Measurements from ENCODE around the gene TUBGCP6.

The TUBGCP6 gene

GRCh38 chr22:50244420-50245213 is at the start of gene TUBGCP6:
TUBGCP6 (minus strand) TSS chr22:50245023; CDS start chr22:50244459, 564 bp downstream.
- peak; percentile 88 for DNase-seq (ENCODE audit: low read depth)

- no peak for DNase-seq (ENCODE audit: low read depth)
Observed at GRCh38 chr22:50294319-50294656, 49.5 kb upstream of the TUBGCP6 start.

- peak; percentile 82 for DNase-seq (ENCODE audit: low read depth)
Observed at GRCh38 chr22:50293441-50294318, 48.9 kb upstream of the TUBGCP6 start.

- DNase-seq (ENCODE audit: low read depth), result no peak
Observed at GRCh38 chr22:50292643-50293440, 48.0 kb upstream of the TUBGCP6 start.

GRCh38 chr22:50289942-50290630 is 45.3 kb upstream of the TUBGCP6 start:
- no peak for DNase-seq (ENCODE audit: low read depth)

DNA sequence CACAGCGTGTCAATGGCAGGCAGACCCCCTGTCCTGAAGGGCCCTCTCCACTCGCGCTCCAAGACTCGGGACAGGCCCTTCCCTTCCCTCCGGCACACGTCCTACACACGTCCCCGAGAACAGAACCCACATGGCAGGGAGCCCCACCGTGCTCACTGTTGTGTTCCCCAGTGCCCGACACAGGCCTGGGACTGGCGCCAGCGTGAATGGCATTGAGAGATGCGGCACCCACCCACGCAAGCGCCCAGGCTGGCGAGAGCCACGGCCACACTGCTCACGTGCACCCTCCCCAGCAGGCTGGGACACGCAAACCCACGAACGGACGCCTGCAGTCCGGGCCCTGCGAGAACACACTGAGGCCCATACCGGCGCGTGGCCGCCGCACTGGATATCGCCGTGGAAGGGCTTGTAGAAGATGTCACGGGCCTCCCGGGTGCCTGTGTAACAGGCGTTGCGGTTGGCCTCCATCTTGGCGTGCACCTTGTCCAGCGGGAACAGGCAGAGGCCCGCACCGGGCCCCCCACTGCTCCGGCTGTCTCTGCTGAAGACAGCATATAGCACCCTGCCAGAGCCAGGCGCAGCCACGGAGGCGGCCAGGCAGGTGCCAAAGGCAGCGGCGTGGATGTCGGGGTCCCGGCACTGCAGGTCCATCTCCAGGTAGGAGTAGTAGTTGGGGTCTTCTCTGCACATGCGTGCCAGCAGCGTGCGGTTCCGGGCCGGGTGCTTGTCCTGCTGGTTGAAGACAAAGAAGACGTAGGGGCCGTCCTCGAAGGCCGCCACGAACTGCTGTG is 44.5 kb upstream of the TUBGCP6 start:
- DNase-seq (ENCODE audit: low read depth), result no peak

DNA sequence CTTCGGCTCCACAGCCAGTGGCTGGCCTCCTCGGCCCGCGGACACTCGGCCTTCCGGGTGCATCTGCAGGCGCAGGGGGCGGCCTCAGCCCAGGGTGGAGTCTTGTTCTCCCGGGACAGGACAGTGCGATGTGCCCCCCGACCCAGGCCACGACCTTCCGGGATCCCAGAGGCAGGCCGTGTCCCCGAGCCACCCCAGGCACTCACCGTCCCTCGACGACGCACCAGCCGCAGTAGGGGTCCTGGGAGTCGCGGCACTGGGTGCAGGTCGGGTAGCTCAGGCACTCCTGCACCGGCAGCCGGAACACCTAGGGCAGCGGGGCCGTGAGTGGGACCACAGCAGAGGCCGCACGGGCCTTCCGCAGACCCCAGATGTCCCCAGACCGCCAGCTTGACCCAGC is 42.9 kb upstream of the TUBGCP6 start:
- DNase-seq (ENCODE audit: low read depth), result no peak

GRCh38 chr22:50286701-50287318 is 42.0 kb upstream of the TUBGCP6 start:
- DNase-seq (ENCODE audit: low read depth), result no peak

DNA sequence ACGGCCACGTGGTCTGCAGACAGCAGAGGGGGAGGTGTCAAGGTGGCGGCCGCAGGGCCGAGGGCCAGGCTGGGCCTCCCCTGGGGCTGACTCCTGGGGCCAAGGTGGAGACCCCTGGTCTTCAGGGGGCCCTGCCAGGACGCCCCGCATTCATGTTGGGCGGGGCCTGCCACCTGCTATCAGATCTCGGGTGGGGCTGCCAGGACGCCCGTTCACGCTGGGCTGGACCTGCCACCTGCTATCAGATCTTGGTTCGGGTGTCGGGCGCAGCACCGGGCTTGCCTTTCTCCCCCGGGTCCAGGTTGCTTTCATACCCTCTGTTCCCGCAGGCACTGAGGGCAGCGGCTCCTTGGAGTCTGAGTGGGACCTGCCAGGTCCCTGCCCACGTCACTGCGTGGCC is 41.5 kb upstream of the TUBGCP6 start:
- no peak for DNase-seq (ENCODE audit: low read depth)

- no peak for DNase-seq (ENCODE audit: low read depth)
Observed at GRCh38 chr22:50285568-50286229, 40.9 kb upstream of the TUBGCP6 start.

DNA sequence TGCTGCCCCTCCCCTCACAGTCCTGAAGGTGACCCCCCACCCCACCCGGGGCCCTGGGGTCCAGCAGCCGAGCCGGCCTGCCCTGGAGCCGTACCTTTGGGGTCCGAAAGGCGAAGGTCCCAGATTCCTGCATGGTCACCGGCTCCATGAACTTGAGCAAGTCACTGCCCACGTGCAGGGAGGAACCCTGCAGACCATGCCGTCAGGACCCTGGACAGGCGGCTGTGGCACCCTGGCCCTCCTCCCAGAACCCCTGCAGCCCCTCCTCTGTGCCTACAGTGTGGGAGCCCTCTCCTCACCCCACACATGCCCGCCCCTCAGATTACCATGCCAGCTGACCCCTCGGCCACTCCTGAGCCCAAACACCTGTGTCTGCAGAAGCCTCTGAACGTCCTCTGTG is 39.7 kb upstream of the TUBGCP6 start:
- no peak for DNase-seq (ENCODE audit: low read depth)

DNA sequence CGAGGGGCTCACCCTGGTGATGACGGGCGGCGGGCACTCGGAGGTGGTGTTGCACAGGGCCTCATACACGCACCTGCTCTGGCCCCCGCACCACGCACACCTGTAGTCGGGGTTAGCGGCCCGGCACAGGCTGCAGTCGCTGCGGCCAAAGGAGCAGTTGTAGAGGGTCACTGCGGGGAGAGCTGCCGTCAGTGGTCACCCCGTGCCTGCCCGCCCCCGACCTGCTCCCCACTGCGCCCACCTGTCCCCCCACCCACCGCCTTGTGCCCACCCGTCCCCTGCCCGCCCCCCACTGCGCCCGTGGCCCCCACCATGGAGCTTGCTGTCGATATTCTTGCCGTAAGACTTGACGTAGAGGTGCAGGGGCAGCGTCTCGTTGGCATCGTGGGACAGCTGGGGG is 39.0 kb upstream of the TUBGCP6 start:
- no peak for DNase-seq (ENCODE audit: low read depth)

- DNase-seq (ENCODE audit: low read depth), result no peak
Observed at GRCh38 chr22:50282361-50283155, 37.7 kb upstream of the TUBGCP6 start.

GRCh38 chr22:50281957-50282356 is 37.1 kb upstream of the TUBGCP6 start:
- no peak for DNase-seq (ENCODE audit: low read depth)

GRCh38 chr22:50281384-50281760 is 36.5 kb upstream of the TUBGCP6 start:
- no peak for DNase-seq (ENCODE audit: low read depth)

DNA sequence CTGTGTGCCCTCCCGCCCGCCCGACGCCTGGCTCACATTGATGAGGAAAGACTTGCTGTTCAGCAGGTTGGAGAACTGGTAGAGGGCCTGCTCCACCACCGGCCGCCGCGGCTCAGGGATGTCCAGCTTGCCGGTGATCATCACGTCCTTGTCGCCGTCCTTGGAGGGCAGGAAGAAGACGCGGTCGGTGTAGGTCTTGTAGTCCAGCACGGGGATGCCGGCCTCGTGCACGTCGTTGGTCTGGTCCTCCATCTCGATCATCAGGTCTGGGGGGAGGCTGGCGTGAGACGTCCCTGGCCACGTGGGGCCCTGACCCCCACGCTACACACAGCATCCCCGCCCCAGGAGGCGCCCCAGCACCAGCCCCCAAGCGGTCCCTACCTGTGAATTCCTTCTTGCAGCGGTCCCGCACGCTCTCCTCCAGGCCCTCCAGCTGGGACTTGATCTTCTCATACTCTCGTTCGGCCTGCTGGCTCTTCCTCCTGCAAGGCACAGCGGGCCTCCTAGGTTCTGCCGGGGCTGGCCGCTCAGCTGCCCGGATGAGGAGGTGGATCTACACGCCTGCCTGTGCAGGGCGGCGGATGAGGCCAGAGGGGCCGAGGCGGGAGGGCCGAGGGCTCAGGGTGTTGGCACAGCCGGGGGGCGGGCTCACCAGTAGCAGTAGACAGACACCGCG is 36.0 kb upstream of the TUBGCP6 start:
- no peak for DNase-seq (ENCODE audit: low read depth)

DNA sequence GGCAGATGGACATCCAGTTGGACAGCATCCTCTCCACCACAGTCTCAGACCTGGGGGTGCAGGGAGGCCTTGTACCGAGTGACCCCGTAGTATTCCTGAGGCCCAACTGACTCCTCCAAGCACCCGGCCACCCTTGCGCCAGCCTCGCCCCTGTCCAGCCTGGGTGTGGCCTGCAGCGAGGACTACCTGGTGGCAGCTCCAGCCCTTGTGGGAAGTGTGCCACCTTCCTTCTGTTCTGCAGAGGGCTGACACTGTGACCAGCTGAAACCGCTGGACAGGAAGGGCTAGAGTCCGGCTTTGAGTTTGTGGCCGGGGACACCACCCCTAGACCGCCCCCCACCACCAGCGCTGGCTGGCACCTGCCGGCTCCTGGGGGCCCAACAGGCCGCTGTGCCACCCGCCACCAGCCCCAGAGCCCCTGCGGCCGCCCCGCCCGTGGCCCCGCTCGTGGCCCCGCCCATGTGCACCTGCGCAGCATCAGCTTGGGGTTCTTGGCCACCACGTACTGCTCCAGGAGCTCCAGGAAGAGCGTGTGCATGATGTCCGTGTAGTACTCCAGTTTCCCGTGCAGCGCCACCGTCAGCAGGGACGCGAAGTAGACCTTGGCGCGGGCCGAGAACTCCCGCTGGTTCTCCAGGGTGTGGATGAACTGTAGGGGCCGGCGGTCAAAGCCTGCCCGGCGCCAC is 35.3 kb upstream of the TUBGCP6 start:
- DNase-seq (ENCODE audit: low read depth), result no peak
